GM10248 (cell line): ENCODE measurements around the gene PGPEP1.

Source experiments
- CTCF ChIA-PET: fragments of 300-600 bp; sonication (Branson Sonifier 250); formaldehyde crosslinking; extraction: SDS; loops from one replicate; lab custom pipeline; 2021; ENCODE audit warnings: antibody characterized with exemption; lab: Yijun Ruan, JAX
- POLR2A ChIA-PET: fragments of 350-650 bp; sonication (Branson Sonifier 250); formaldehyde crosslinking; extraction: SDS; loops from one replicate; lab custom pipeline; 2020; ENCODE audit warnings: antibody characterized with exemption; lab: Yijun Ruan, JAX
- DNase-seq: peaks from one replicate; pipeline ENCODE4 v3.0.0; 2012; ENCODE audit errors: extremely low spot score
- TF ChIP-seq, protein P1 (sequence below): IDR thresholded peaks from 2 replicates; pipeline ENCODE4 v1.5.1; 2012; ENCODE audit warnings: mild to moderate bottlenecking, low read depth; ENCODE audit errors: extremely low read depth, missing control alignments, control extremely low read depth

The PGPEP1 gene

GRCh38 chr19:18310966-18311365 lies 29.4 kb upstream of the PGPEP1 start:
- CTCF ChIA-PET: interaction anchor here (1.3 to 2.6 kb wide), 3 partner anchors 18 to 31 kb away, joined by 3 to 16 read pairs (median 7); no protein-coding TSS in a partner anchor
- TF ChIP-seq, protein P1, sequence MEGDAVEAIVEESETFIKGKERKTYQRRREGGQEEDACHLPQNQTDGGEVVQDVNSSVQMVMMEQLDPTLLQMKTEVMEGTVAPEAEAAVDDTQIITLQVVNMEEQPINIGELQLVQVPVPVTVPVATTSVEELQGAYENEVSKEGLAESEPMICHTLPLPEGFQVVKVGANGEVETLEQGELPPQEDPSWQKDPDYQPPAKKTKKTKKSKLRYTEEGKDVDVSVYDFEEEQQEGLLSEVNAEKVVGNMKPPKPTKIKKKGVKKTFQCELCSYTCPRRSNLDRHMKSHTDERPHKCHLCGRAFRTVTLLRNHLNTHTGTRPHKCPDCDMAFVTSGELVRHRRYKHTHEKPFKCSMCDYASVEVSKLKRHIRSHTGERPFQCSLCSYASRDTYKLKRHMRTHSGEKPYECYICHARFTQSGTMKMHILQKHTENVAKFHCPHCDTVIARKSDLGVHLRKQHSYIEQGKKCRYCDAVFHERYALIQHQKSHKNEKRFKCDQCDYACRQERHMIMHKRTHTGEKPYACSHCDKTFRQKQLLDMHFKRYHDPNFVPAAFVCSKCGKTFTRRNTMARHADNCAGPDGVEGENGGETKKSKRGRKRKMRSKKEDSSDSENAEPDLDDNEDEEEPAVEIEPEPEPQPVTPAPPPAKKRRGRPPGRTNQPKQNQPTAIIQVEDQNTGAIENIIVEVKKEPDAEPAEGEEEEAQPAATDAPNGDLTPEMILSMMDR: no peak
- DNase-seq: no peak
- POLR2A ChIA-PET: no interaction called here

DNA sequence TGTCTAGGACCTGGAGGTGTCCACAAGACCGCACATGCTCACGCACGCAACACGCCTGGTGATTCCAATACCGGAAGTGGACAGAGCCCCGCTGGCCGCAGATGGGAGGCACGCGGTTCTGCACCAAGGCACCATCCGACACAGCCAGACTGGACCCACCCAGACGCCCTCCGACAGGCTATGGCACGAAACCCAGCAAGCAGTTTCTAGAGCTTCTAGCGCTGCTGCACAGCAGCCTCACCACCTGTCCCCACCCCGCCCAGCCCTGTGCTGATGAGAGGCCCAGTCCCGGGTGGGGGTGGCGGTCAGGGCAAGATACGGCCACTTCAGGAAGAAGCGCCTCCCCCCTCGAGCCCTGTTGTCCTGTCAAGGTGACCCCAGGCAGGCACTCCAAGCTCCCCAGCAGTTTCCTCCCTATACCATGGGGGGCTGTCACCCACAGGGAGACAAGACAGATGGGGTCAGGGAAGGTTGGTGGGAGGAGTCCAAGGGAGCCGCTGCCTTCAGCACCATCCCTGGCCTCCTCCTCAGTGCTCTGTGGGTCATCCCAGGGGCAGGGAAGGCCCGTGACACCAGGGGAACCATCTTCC lies 28.8 kb upstream of the PGPEP1 start:
- DNase-seq: no peak
- ChIA-PET POLR2A (interaction anchor here (0.8 kb wide), 1 partner anchor 30 kb away, joined by 3 read pairs; the partner anchor contains the start of gene JUND), CTCF (interaction anchor here (1.1 to 2.6 kb wide), 3 partner anchors 17 to 32 kb away, joined by 3 to 16 read pairs (median 7); no protein-coding TSS in a partner anchor)
- TF ChIP-seq, protein P1: no peak

DNA sequence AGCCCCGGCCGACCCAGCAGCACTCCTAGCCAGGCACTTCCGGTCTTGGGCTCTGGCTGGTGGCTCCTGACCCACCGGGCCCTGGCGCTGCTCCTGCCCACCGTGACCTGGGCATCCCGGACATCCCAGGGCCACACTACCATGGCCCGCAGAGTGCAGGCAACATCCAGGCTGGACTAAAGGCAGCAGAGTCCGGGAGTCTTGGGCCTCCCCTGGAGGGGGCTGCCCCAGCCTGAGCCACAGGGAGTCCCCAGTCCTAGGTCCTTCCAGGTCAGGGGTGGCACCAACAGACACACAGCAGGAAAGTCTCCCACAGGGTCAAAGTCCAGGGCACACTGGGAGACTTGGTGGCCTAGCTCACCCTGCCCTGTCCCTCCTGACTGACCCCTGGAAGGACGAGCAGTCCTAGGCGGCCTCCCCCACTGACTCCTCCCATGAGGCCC lies 28.3 kb upstream of the PGPEP1 start:
- no peak for DNase-seq
- POLR2A ChIA-PET: interaction anchor here (0.8 kb wide), 1 partner anchor 30 kb away, joined by 3 read pairs; the partner anchor contains the start of gene JUND
- CTCF ChIA-PET: interaction anchor here (1.1 to 2.6 kb wide), 2 partner anchors 16 to 20 kb away, joined by 3 to 16 read pairs; no protein-coding TSS in a partner anchor
- TF ChIP-seq, protein P1: no peak

DNA sequence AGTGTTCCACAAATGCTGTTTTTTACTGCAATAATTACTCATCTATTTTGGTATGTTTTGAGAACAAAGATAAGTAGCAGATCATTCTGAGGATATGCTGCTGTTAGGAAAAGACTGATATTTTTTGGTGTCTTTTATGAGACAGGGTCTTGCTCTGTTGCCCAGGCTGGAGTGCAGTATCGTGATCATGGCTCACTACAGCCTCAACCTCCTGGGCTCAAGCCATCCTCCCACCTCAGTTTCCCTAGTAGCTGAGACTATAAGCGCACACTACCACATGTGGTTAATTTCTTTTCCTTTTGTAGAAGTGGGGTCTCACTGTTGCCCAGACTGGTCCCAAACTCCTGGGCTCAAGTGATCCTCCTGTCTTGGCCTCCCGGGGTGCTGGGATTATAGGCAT lies 27.0 kb upstream of the PGPEP1 start:
- no peak for DNase-seq
- POLR2A ChIA-PET: no interaction called here
- TF ChIP-seq, protein P1: no peak
- CTCF ChIA-PET: interaction anchor here (0.8 to 8.8 kb wide), 4 partner anchors 9 to 35 kb away, joined by 3 to 86 read pairs (median 5); partner anchors contain the start of gene LSM4

DNA sequence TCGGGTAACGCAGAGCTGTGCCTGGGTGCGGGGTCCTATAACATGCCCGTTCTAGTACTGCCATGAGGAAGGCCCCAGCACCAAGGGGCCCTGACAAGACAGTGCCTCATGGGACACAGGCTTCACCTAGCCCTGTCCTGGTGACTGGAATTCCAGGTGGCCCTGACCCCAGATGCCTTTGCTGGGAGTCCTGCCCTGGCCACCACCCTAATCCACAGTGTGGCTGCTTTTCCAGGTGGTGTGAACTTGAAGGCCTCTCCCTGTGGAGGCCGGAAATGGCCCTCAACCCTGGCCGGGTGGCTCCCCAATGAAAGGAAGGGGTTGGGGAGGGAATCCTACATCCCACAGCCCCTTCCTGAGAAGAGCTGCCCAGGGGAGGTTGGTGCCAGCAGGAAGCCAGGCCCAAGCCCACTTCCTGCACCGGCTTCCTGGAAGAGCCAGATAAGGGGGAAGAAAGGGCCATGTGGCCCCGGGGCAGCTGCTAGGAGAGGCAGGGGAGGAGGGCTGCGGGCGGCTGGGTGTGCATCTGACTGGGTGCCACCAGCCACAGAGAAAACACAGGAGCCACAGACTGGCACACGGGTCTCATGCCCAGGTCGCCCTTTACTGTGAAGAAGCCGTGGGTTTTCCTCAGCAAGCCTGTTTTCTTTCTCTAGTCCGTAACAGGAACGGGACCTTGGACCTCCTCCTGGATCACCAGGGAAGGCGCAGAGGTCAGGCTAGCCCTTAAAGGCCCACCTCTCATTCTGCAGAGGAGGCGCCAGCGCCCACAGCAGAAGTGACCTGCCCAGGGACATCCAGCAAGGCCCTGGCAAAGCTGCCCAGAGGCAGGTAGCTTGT lies 22.2 kb upstream of the PGPEP1 start:
- POLR2A ChIA-PET: interaction anchor here (0.9 to 8.0 kb wide), 3 partner anchors 10 to 114 kb away, joined by 4 to 154 read pairs (median 4); partner anchors contain the start of genes JUND and RAB3A
- CTCF ChIA-PET: interaction anchor here (1.2 to 9.4 kb wide), 5 partner anchors 9 to 153 kb away, joined by 3 to 141 read pairs (median 4); partner anchors contain the start of gene JUND
- DNase-seq: no peak
- TF ChIP-seq, protein P1: no peak
